A673 (cell line): Measurements from ENCODE around the gene KIAA1614. TPM values are rescaled to one million over a fixed set of nuclear protein-coding genes. Genes with fewer than 3 reads are reported as not detected.

Experiments
- BruUV-seq: library from RNA; stranded (reverse); fragments of 400-500 nt; replicated peaks from 2 replicates; lab custom pipeline; 2021; lab: Mats Ljungman, UMichigan
- CTCF ChIA-PET: fragments of 300-600 bp; sonication (Branson Sonifier 250); formaldehyde crosslinking; loops from one replicate; lab custom pipeline; 2022; ENCODE audit warnings: antibody characterized with exemption; lab: Charles Lee
- POLR2A ChIA-PET: fragments of 300-600 bp; sonication (Branson Sonifier 250); formaldehyde crosslinking; loops from one replicate; lab custom pipeline; 2022; ENCODE audit warnings: antibody characterized with exemption; ENCODE audit not compliant: low non-redundant PET; lab: Charles Lee
- DNase-seq: peaks from one replicate; pipeline ENCODE4 v3.0.0-alpha.2; 2015; ENCODE audit warnings: low spot score
- H3K27ac ChIP-seq: fragments of 200-600 bp; sonication (generic); 2 replicates; pipeline ENCODE4 v1.5.1; 2016; ENCODE audit warnings: mixed run types, low read depth, mild to moderate bottlenecking, mixed read lengths, antibody characterized with exemption, low read length; ENCODE audit not compliant: poor library complexity, severe bottlenecking
- H3K27me3 ChIP-seq: fragments of 200-600 bp; sonication (generic); replicated peaks from 2 replicates; pipeline ENCODE4 v1.6.1; 2017; ENCODE audit warnings: mixed run types, low read depth, mild to moderate bottlenecking, mixed read lengths, antibody characterized with exemption, low read length; ENCODE audit not compliant: insufficient read depth, poor library complexity
- H3K36me3 ChIP-seq: fragments of 200-600 bp; sonication (generic); 2 replicates; pipeline ENCODE4 v1.6.1; 2016; ENCODE audit warnings: mixed run types, mild to moderate bottlenecking, mixed read lengths, antibody characterized with exemption, low read length; ENCODE audit not compliant: insufficient read depth, poor library complexity, severe bottlenecking
- H3K4me1 ChIP-seq: fragments of 200-600 bp; sonication (generic); 2 replicates; pipeline ENCODE4 v1.6.1; 2017; ENCODE audit warnings: mixed run types, mild to moderate bottlenecking, mixed read lengths, antibody characterized with exemption, low read length; ENCODE audit not compliant: insufficient read depth, poor library complexity, severe bottlenecking
- H3K4me3 ChIP-seq: fragments of 200-600 bp; sonication (generic); 2 replicates; pipeline ENCODE4 v1.5.1; 2016; ENCODE audit warnings: low read depth, mixed run types, mild to moderate bottlenecking, mixed read lengths, low read length; ENCODE audit not compliant: poor library complexity, severe bottlenecking
- H3K9me3 ChIP-seq: fragments of 200-600 bp; sonication (generic); 2 replicates; pipeline ENCODE4 v1.6.1; 2016; ENCODE audit warnings: mixed run types, low read depth, mild to moderate bottlenecking, mixed read lengths, antibody characterized with exemption, low read length; ENCODE audit not compliant: poor library complexity, severe bottlenecking
- CTCF ChIP-seq: fragments of 300-800, 200-600 bp; sonication (generic); conservative IDR thresholded peaks from 2 replicates; pipeline ENCODE4 v1.5.1; 2017; ENCODE audit warnings: low read depth, mild to moderate bottlenecking, antibody characterized with exemption, low read length, moderate library complexity, mixed read lengths
- EZH2 ChIP-seq: fragments of 200-600 bp; sonication (generic); IDR thresholded peaks from 2 replicates; pipeline ENCODE4 v1.6.1; 2017; ENCODE audit warnings: borderline replicate concordance, low read depth, mild to moderate bottlenecking, mixed read lengths, antibody characterized with exemption, low read length; ENCODE audit not compliant: poor library complexity, severe bottlenecking
- intact Hi-C: fragments of 100-400 bp; cut with micrococcal nuclease; formaldehyde crosslinking; loops from one replicate; pipeline ENCODE4 v1.10.0; 2022; ENCODE audit not compliant: unreplicated experiment
- total RNA-seq: library from RNA; stranded (reverse); gene quantifications from 2 replicates; pipeline ENCODE4 v1.2.3, GENCODE V29; 2021

The KIAA1614 gene
- total RNA-seq, 1 experiment from 2014 or later, result 0.67 TPM

- peak overlapping the region; percentile 87 for H3K27ac ChIP-seq
- intact Hi-C loops, result no loop called here
- no peak for TF ChIP-seq CTCF
- TF ChIP-seq EZH2, result no peak
- DNase-seq, result no peak
- H3K4me3 ChIP-seq, result peak overlapping the region; percentile 49
- H3K4me1 ChIP-seq, result peaks cover 14% of the 10 kb centered on the region
- BruUV-seq, result no TSS peak
- no peaks in the 10 kb centered on the region for H3K27me3 ChIP-seq
- ChIA-PET CTCF (no interaction called here), POLR2A (no interaction called here)
- H3K36me3 ChIP-seq, result no peaks in the 10 kb centered on the region
- no peaks in the 10 kb centered on the region for H3K9me3 ChIP-seq
Measured at GRCh38 chr1:180953291-180954004, 40.8 kb downstream of the KIAA1614 start.

GRCh38 chr1:180954005-180954800, 41.5 kb downstream of the KIAA1614 start:
- ChIA-PET POLR2A (no interaction called here), CTCF (no interaction called here)
- DNase-seq, result peak; percentile 77
- Histone ChIP-seq H3K4me1 (peaks cover 14% of the 10 kb centered on the region), H3K27ac (peak overlapping the region; percentile 87), H3K36me3 (no peaks in the 10 kb centered on the region), H3K9me3 (no peaks in the 10 kb centered on the region), H3K4me3 (peak overlapping the region; percentile 49), H3K27me3 (no peaks in the 10 kb centered on the region)
- no TSS peak for BruUV-seq
- TF ChIP-seq CTCF (no peak), EZH2 (no peak)
- intact Hi-C loops, result no loop called here

GRCh38 chr1:180954801-180955165, 42.1 kb downstream of the KIAA1614 start:
- intact Hi-C loops, result no loop called here
- no peak for DNase-seq
- Histone ChIP-seq H3K27me3 (no peaks in the 10 kb centered on the region), H3K27ac (no peak overlapping the region), H3K4me1 (peaks cover 14% of the 10 kb centered on the region), H3K4me3 (no peak overlapping the region), H3K36me3 (no peaks in the 10 kb centered on the region), H3K9me3 (no peaks in the 10 kb centered on the region)
- no TSS peak for BruUV-seq
- ChIA-PET CTCF (no interaction called here), POLR2A (no interaction called here)
- no peak for TF ChIP-seq CTCF
- no peak for TF ChIP-seq EZH2
